GM15510 (cell line): ENCODE data around the gene SEC11A.

ENCODE experiments used
- POLR2A ChIP-seq: IDR thresholded peaks from 3 replicates; pipeline ENCODE4 v1.6.1; 2011; ENCODE audit warnings: borderline replicate concordance; ENCODE audit not compliant: insufficient read length; ENCODE audit errors: extremely low read depth

Gene SEC11A

DNA sequence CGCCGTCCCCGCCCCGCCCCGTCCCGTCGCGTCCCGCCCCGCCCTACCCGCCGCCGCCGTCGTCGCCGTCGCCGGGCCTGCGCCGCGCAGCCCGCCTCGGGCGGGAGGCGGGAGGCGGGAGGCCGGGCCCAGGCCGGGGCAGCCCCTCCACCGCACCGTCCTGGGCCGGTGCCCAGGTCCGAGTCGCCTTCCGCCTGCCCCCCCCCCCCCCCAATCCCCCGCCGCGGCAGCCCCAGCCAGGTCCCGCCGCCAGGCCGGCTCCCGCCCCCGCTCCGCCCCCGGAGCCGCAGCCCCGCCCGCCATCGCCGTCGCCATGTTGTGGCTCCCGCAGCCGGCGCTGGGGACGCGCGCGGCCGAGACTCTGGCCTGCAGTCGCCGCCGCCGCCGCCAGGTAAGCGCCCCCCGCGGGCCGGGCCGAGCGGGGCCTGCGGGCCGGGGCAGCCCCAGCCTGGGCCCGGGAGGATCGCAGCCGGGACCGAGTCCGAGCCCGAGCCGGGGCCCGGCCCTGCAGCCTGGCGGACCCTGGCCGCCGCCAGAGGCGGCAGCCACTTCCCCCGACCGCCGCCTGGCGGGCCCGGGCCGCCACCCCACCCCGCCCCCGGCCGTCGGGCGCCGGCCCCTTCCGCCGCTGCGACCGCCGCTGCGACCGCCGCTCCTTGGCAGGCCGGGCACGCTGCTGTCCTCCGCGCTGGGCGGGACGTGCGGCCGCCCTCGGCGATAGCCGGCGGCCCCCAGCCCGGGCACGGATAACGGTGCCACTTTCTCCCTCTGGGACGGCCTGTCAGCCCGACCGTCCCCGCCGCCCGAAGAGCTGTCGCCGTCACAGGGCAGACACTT lies 32.6 kb upstream of the SEC11A start, which contains the start of gene ZNF592:
TSS of gene ZNF592 (plus strand) at position 319 of the 837 bp plus-strand sequence. CDS start 34,084 bp downstream, outside the sequence.
- TF ChIP-seq POLR2A = peak; percentile 78

DNA sequence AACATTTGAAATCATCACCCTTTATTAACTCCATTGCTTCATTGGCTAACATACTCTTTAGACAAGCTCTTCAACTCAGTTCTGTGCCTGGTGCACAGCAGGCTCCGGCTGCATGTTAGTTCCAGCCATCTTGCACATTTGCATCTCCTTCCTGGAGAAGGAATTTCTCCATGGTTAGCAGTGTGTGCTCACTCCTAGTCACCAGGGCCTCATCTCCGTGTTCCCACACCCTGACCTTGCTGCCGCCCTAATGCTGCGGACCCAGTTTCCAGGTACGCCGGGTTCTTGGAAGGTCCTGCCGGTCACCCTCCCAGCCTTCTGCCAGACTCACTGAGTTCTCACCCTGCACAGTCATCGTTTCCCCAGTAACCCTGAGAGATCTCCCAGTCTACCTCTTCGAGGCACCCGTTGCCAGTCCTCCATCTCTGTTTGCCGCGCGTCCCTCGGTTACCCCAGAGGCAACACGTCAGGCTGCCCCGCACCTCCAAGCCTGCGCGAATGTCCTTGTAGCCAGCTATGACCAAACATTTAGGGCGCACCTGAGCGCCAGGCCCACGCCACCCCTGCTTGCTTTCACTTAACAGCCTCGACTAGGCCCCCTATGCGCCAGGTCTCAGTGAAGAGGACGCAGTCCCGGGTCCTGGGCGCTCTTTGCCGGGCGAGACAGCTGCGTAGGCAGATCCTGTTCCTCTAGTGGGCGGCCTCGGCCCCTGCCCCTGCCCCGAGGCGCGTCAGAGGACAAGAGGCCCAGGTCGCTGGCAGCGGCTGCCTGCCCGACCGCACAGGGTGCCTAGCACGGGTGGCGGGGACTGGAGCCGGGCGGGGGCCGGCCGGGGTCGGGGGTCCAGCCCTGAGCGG lies 31.7 kb upstream of the SEC11A start:
- peak; percentile 33 for TF ChIP-seq POLR2A

DNA sequence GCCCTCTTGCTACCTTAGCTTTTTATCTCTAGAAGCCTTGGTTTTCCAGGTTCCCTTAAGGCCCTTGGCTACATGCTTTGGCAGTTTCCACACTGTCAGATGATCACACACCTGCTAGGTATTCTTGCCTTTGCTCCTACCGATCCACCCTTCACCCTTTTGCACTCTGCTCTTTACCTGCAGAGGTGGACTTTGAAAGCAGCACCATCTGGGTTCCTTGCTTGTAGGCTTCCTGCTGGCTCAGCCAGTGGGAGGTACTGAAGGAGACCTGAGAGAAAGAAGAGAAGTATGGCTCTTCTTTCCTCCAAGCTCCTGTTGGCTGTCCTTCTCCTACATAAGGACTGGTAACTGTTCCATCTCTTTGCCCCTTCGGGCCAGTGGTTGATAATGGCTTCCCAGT lies 25.2 kb upstream of the SEC11A start:
- TF ChIP-seq POLR2A = no peak

- no peak for TF ChIP-seq POLR2A
Measured at GRCh38 chr15:84740691-84741090, 24.8 kb upstream of the SEC11A start.

DNA sequence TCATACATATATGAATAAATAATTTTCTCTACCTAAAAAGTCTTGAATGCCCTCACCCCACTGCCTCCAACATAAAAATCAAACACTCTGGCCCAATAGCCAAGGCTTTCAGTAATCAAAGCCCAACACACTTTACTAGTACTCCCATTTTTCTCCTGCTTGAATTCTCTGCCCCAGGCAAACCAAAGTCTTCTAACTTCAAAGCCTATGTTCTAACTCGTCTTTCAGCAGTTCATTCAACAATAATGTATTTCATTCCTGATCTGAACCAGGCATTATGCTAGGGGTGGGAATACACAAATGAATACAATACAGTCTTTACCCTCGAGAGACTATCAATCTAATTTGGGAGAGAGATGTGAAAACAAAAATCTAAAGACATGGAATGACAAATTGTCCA lies 21.1 kb upstream of the SEC11A start:
- no peak for TF ChIP-seq POLR2A

GRCh38 chr15:84736375-84736774 lies 20.4 kb upstream of the SEC11A start:
- TF ChIP-seq POLR2A = no peak

DNA sequence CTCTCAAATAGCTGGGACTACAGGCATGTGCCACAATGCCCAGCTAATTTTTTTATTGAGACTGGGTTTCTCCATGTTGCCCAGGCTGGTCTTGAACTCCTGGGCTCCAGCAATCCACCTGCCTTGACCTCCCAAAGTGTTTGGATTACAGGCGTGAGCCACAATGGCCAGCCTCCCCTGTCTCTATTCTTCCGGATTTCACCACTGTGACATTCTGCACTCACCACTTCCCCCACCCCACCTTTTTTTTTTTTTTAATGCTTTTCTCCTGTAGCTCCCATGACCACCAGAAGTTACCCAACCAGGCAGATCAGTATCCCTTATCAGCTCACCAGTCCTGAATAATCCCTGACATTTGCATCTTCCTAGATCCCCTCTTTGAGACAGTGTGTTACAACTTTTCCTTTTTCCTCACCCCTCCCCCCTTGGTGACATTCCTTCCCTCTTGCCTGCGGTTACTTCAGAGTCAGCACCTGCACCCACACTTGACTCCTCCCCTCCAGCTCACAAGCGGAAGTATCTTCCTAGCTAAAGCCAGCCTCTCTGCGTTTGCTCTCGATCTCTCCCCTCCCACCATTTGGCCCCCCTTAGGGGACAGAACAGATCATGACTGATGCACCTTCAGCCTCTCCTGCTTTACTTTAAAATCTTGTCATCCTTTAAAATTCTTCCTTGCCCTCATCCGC lies 19.0 kb upstream of the SEC11A start:
- TF ChIP-seq POLR2A = peak; percentile 40

DNA sequence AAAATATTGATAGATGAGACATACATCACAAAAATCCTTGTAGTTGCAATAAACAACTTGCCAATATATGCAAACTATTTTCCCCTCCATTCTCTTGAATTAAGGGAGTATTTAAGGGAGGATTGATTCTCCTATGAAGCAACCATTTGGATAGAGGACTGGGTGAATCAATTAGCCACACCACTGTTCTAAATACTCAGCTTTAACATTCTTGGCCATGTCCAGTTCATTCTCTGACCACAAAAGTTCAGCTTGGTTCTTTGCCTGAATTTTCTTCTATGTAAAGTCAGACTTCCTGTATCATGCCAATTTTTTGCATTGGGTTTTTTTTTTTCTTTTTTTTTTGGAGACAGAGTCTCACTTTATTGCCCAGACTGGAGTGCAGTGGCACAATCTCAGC lies 15.8 kb upstream of the SEC11A start:
- no peak for TF ChIP-seq POLR2A

GRCh38 chr15:84727429-84727828 lies 11.5 kb upstream of the SEC11A start:
- no peak for TF ChIP-seq POLR2A

- no peak for TF ChIP-seq POLR2A
Measured at GRCh38 chr15:84725001-84725491, 9.1 kb upstream of the SEC11A start.

DNA sequence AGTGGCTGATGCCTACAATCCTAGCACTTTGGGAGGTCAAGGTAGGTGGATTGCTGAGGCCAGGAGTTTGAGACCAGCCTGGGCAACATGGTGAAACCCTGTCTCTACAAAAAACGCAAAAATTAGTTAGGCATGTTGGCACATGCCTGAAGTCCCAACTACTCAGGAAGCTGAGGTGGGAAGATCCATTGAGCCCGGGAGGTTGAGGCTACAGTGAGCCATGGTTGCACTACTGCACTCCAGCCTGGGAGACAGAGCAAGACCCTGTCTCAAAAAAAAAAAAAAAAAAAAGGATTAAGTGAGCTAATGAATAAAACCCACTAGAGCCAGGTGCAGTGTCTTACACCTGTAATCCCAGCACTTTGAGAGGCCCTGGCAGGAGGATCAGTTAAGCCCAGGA lies 6.7 kb upstream of the SEC11A start:
- no peak for TF ChIP-seq POLR2A

GRCh38 chr15:84721371-84721770 lies 5.4 kb upstream of the SEC11A start:
- no peak for TF ChIP-seq POLR2A

- no peak for TF ChIP-seq POLR2A
Measured at GRCh38 chr15:84715441-84716035, 401 bp downstream of the SEC11A start.

DNA sequence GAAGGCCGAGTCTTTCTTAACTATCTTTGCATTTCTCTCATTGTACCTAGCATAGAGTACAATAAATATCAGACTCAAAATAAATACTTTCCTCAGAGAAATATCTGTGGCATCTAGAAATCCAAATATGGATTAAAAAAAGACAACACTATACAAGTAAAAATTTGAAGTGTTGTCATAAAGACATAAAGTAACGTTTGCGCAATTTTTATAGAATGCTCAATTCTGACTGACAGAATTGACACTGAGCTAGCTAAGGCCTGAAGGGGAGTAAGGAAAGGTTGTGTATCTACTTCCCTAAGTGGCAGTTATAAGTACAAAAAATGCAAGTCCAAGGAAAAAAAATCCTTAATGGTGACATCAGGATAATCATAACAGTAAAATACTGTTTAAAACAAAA lies 1.1 kb downstream of the SEC11A start:
- no peak for TF ChIP-seq POLR2A
